Thoracic aorta (tissue), 2 donors: ENCODE results near the gene TMEM253. TPM values are rescaled to one million over a fixed set of nuclear protein-coding genes. Genes with fewer than 3 reads are reported as not detected.

Source experiments
- ATAC-seq: fragments of 150-250 bp; one replicate; pipeline ENCODE4 v1.8.0; 2017; ENCODE audit warnings: low read depth; ENCODE audit not compliant: insufficient number of reproducible peaks, low FRiP score
- DNase-seq: peaks from one replicate; pipeline ENCODE4 v3.0.0-alpha.2; 2020; ENCODE audit warnings: low spot score
- H3K27ac ChIP-seq, 2 donors: fragments of 200-600 bp; sonication (generic); 1 replicate in 1 of 2; 2 replicates in 1 of 2; pipeline ENCODE4 v1.5.1; 2016; ENCODE audit warnings: mild to moderate bottlenecking in 2 of 2, moderate library complexity in 2 of 2
- H3K27me3 ChIP-seq: fragments of 200-600 bp; sonication (generic); replicated peaks from 2 replicates; pipeline ENCODE4 v1.6.0; 2016; ENCODE audit warnings: mild to moderate bottlenecking; ENCODE audit not compliant: insufficient read depth
- H3K36me3 ChIP-seq: fragments of 200-600 bp; sonication (generic); one replicate; pipeline ENCODE4 v1.5.1; 2016
- H3K4me1 ChIP-seq, 2 donors: fragments of 200-600 bp; sonication (generic); 1 replicate in 1 of 2; 2 replicates in 1 of 2; pipeline versions ENCODE4 v1.5.1 to v1.6.0; 2016; ENCODE audit warnings: low read depth in 2 of 2, mild to moderate bottlenecking in 1 of 2; ENCODE audit not compliant: control insufficient read depth in 1 of 2
- H3K4me3 ChIP-seq: fragments of 200-600 bp; sonication (generic); 2 replicates; pipeline ENCODE4 v1.5.1; 2016; ENCODE audit warnings: mild to moderate bottlenecking
- H3K9me3 ChIP-seq: fragments of 200-600 bp; sonication (generic); 2 replicates; pipeline ENCODE4 v1.5.1; 2016
- CTCF ChIP-seq: fragments of 200-600 bp; sonication (generic); IDR thresholded peaks from one replicate; pipeline ENCODE4 v1.5.1; 2019; ENCODE audit warnings: antibody characterized with exemption
- total RNA-seq, 2 donors: library from RNA; depleted of rRNA; stranded (reverse); fragments of >200 nt; gene quantifications; one replicate each; pipeline versions ENCODE4 v1.1.0 to v1.2.3, GENCODE V29; 2016

Gene TMEM253
- total RNA-seq, 2 donors from 2014 or later: not detected

DNA sequence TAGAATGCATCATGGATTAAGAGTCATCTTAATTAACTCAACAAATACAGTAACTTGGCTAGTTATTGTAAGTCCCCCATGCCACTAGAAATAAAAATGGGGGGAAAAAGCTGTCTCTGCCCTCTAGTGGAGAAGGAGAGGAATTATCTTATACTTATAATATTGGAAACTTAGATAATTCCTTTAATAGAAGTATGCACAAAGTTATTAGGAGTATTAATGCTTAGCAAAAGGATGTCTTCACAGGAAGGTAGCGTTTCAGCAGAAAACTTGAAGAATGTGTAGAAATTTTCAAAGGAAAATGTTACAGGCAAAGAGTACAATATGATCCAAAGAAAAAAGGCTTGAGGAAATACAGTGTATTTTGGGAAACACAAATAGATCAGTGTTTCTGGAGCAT, 35.2 kb downstream of the TMEM253 start:
- no peak for DNase-seq
- Histone ChIP-seq H3K4me3 (no peak overlapping the region), H3K27me3 (no peaks in the 10 kb centered on the region), H3K9me3 (no peaks in the 10 kb centered on the region), H3K36me3 (no peaks in the 10 kb centered on the region), H3K4me1 (no peaks in the 10 kb centered on the region), H3K27ac (no peak overlapping the region)
- no peak for ATAC-seq
- TF ChIP-seq CTCF: peak; percentile 40

- Histone ChIP-seq H3K36me3 (no peaks in the 10 kb centered on the region), H3K27me3 (no peaks in the 10 kb centered on the region), H3K9me3 (peaks cover 11% of the 10 kb centered on the region), H3K4me3 (no peak overlapping the region), H3K4me1 (no peaks in the 10 kb centered on the region), H3K27ac (no peak overlapping the region)
- no peak for DNase-seq
- no peak for ATAC-seq
- TF ChIP-seq CTCF: no peak
Observed at GRCh38 chr14:21142357-21142756, 41.5 kb downstream of the TMEM253 start.

DNA sequence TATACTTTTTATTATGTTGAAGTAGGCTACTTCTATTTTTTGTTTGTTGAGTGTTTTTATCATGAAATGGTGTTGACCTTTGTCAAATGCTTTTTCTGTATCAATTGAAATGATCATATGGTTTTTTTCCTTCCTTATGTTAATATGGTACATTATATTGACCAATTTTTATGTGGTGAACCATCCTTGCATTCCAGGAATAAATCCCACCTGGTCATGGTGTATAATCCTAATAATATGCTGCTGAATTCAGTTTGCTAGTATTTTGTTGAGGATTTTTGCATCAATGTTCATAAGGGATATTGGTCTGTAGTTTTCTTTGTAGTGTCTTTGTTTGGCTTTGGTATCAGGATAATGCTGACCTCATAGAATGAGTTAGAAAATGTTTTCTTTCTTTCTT, 44.6 kb downstream of the TMEM253 start:
- no peak for TF ChIP-seq CTCF
- H3K27ac ChIP-seq: no peak overlapping the region
- DNase-seq (no peak), ATAC-seq (no peak)
- H3K27me3 ChIP-seq: no peaks in the 10 kb centered on the region
- H3K4me3 ChIP-seq: no peak overlapping the region
- H3K36me3 ChIP-seq: no peaks in the 10 kb centered on the region
- no peaks in the 10 kb centered on the region for H3K4me1 ChIP-seq
- peaks cover 11% of the 10 kb centered on the region for H3K9me3 ChIP-seq

DNA sequence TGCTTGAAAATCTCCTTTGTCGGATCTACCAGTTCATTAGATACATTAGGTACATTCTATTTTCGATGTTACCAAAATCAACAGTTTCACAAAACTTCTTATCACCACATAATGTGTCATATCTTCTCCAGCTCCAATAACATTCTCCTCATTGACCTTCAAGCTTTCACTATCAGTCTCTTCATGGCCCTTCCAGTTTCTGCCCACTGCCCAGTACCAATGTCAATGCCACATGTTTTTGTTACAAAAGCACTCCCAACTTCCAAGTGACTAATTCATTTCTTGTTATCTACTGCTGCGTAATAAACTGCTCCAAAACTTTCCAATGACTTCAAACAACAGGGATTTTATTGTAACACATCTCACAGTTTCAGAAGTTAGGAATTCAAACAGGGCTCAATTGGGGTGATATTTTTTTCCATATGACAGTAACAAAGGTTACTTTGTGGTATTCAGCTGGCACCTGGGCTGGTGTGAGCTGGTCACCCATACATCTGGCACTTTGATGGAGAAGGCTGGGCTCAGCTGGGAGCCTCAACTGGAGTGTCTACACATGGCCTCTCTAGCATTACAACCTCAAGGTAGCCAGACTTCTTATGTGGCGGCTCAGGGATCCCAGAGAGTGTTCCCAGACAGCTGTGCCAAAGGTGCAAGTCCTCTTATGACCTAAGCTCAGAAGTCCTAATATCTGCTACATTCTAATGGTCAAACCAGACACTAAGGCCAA, 48.9 kb downstream of the TMEM253 start:
- TF ChIP-seq CTCF: no peak
- H3K9me3 ChIP-seq: peaks cover 10% of the 10 kb centered on the region
- no peak overlapping the region for H3K27ac ChIP-seq
- H3K4me1 ChIP-seq: no peaks in the 10 kb centered on the region
- DNase-seq (no peak), ATAC-seq (no peak)
- H3K27me3 ChIP-seq: no peaks in the 10 kb centered on the region
- no peaks in the 10 kb centered on the region for H3K36me3 ChIP-seq
- no peak overlapping the region for H3K4me3 ChIP-seq

Other genes with a start within 250 kb of the TMEM253 start
- not detected for gene RNASE3, start 209.7 kb upstream of the TMEM253 start, total RNA-seq
- 1 to 10 TPM; 6.9 to 7.2 TPM for gene RNASE2, start 145.6 kb upstream of the TMEM253 start, total RNA-seq
- 100 to 1,000 TPM in 1 of 2 donors, 10 to 100 TPM in 1; 94.8 to 141 TPM for gene METTL17, start 111.1 kb upstream of the TMEM253 start, total RNA-seq
- gene SLC39A2, start 101.8 kb upstream of the TMEM253 start, total RNA-seq: not detected
- 100 to 1,000 TPM; 139 TPM for gene NDRG2, start 76.0 kb upstream of the TMEM253 start, total RNA-seq
- gene TPPP2, start 70.8 kb upstream of the TMEM253 start, total RNA-seq: not detected
- gene RNASE13, start 66.3 kb upstream of the TMEM253 start, total RNA-seq: not detected
- under 1 TPM in 1 of 2 donors, not detected in 1; 0.27 TPM for gene RNASE7, start 58.7 kb upstream of the TMEM253 start, total RNA-seq
- not detected for gene RNASE8, start 43.2 kb upstream of the TMEM253 start, total RNA-seq
- gene ARHGEF40, start 30.8 kb upstream of the TMEM253 start, total RNA-seq: 10 to 100 TPM; 51.0 to 61.7 TPM
- gene ZNF219, start 2.4 kb upstream of the TMEM253 start, total RNA-seq: 10 to 100 TPM; 34.7 to 74.2 TPM
- gene OR5AU1, start 55.0 kb downstream of the TMEM253 start, total RNA-seq: not detected
- 100 to 1,000 TPM; 208 to 422 TPM for gene HNRNPC, start 168.4 kb downstream of the TMEM253 start, total RNA-seq
- gene RPGRIP1, start 179.0 kb downstream of the TMEM253 start, total RNA-seq: not detected